ENCODE data around the gene ARL11.

ARL11 gene

DNA sequence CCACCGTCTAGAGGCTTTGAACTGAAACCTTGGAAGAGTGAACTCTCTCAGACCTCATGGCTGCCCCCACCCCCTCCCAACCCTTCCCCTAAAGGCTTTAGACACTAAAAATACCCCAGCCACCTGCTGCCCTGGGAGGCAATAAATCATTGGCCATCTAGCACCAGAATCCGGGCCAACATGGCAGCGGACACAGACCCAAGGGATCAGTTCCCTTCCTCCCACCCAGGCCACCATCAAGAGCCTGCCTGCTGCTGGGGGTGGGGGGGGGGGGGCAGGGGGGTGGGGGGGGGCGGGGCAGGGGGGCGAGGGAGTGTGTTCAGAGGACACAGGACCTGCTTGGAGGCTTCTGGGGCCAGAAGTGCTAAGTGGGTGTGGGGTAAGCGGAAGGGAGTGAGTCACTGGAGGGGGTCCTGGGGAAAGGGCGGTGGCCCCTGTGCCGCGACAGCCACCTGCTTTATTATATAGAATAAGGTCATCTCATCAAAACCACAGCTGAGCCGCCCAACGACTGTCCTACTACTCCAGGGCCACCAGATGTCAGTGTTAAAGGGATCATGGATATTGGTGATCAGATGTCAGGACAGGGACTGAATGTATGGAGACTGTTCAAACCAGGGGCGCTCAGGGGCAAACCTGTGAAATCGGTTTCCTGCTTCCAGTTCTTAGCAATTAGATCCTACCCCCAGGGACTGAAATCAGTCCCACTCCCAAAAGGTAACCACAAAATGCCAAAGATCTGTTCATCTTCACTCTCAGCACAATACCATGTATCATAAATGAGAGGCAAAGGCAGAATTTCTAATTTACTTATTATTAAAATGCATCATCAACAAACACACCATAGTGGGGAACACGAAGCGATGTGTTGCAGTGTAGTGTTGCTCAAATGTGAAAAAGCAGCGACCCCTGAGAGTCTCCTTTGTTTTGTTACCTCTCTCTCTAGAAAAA is 24.3 kb downstream of the ARL11 start:
- no peaks in the 10 kb centered on the region for H3K36me3 ChIP-seq (ENCODE audit: control insufficient read depth in 1 of 2, insufficient read depth in 2 of 2, low read length in 2 of 2)

DNA sequence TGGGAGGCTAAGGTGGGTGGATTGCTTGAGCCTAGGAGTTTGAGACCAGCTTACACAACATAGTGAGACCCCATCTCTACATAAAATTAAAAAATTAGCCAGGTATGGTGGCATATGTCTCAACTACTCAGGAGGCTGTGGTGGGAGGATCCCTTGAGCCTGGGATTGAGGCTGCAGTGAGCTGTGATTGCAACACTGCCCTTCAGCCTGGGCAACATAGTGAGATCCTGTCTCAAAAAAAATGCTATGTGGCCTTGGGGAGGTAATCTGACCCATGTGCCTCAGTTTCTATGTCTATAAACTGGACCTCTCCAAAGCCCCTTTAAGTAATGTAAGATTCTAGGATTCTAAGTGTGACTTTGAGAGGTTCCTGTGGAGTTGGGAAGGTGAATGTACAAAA is 25.2 kb downstream of the ARL11 start:
- no peaks in the 10 kb centered on the region for H3K36me3 ChIP-seq (ENCODE audit: control insufficient read depth in 1 of 2, insufficient read depth in 2 of 2, low read length in 2 of 2)
- no peak overlapping the region for H3K27ac ChIP-seq (ENCODE audit: low read length)
- H3K9me3 ChIP-seq (ENCODE audit: control insufficient read depth in 1 of 2, low read length in 2 of 2) = no peaks in the 10 kb centered on the region
- no peaks in the 10 kb centered on the region for H3K27me3 ChIP-seq (ENCODE audit: low read depth, low read length)
- H3K4me1 ChIP-seq (ENCODE audit: control insufficient read depth in 1 of 2, insufficient read depth in 2 of 2, low read length in 2 of 2) = peaks cover 0 to 6% of the 10 kb centered on the region in 2 donors
- no peak overlapping the region for H3K4me3 ChIP-seq (ENCODE audit: low read depth in 1 of 2, low read length in 2 of 2)

More for the DNA sequence above, 24.3 kb downstream of the ARL11 start:
- Histone ChIP-seq H3K4me1 (ENCODE audit: control insufficient read depth in 1 of 2, insufficient read depth in 2 of 2, low read length in 2 of 2) (peaks cover 0 to 6% of the 10 kb centered on the region in 2 donors), H3K27me3 (ENCODE audit: low read depth, low read length) (no peaks in the 10 kb centered on the region), H3K27ac (ENCODE audit: low read length) (no peak overlapping the region), H3K9me3 (ENCODE audit: control insufficient read depth in 1 of 2, low read length in 2 of 2) (no peaks in the 10 kb centered on the region), H3K4me3 (ENCODE audit: low read depth in 1 of 2, low read length in 2 of 2) (no peak overlapping the region)

DNA sequence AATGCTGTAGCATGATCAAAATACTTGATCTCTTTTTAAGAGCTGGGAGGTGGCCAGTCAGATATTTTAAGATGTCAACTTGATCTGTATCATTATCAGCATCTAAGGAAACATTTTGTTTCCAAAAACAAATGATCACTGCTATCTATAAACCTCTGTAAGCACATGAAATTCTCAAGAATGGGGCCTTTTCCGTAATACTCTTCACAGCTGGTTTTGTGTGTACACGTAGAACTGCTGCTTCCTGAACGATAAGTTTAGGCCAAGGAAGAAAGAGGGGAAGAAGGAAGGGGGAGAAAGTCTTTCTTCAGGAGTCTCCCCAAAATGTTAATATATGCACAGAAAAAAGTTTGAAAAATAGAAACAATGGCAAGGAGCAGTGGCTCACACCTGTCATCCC is 25.7 kb downstream of the ARL11 start:
- Histone ChIP-seq H3K27ac (ENCODE audit: low read length) (no peak overlapping the region), H3K27me3 (ENCODE audit: low read depth, low read length) (no peaks in the 10 kb centered on the region), H3K4me1 (ENCODE audit: control insufficient read depth in 1 of 2, insufficient read depth in 2 of 2, low read length in 2 of 2) (peaks cover 0 to 6% of the 10 kb centered on the region in 2 donors), H3K4me3 (ENCODE audit: low read depth in 1 of 2, low read length in 2 of 2) (no peak overlapping the region), H3K36me3 (ENCODE audit: control insufficient read depth in 1 of 2, insufficient read depth in 2 of 2, low read length in 2 of 2) (no peaks in the 10 kb centered on the region), H3K9me3 (ENCODE audit: control insufficient read depth in 1 of 2, low read length in 2 of 2) (no peaks in the 10 kb centered on the region)

DNA sequence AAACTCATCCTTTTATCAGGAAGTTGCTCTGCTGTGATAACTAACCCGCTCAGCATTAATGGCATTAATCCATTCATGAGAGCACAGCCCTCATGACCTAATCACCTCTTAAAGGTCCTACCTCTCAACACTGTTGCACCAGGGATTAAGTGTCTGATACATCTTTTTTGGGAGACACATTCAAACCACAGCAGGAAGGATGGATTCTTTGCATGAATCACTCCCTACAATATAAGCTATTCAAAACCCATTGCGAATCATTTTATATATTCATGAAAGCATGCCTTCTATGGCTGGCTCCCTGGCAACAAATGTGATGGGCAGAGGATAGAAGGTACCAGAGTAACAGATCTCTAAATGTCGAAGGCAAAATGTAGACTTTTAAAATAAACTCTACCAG is 27.6 kb downstream of the ARL11 start:
- Histone ChIP-seq H3K4me1 (ENCODE audit: control insufficient read depth in 1 of 2, insufficient read depth in 2 of 2, low read length in 2 of 2) (no peaks in the 10 kb centered on the region), H3K36me3 (ENCODE audit: control insufficient read depth in 1 of 2, insufficient read depth in 2 of 2, low read length in 2 of 2) (peaks cover 0 to 5% of the 10 kb centered on the region in 2 donors), H3K27me3 (ENCODE audit: low read depth, low read length) (no peaks in the 10 kb centered on the region), H3K4me3 (ENCODE audit: low read depth in 1 of 2, low read length in 2 of 2) (no peak overlapping the region), H3K9me3 (ENCODE audit: control insufficient read depth in 1 of 2, low read length in 2 of 2) (no peaks in the 10 kb centered on the region), H3K27ac (ENCODE audit: low read length) (no peak overlapping the region)

DNA sequence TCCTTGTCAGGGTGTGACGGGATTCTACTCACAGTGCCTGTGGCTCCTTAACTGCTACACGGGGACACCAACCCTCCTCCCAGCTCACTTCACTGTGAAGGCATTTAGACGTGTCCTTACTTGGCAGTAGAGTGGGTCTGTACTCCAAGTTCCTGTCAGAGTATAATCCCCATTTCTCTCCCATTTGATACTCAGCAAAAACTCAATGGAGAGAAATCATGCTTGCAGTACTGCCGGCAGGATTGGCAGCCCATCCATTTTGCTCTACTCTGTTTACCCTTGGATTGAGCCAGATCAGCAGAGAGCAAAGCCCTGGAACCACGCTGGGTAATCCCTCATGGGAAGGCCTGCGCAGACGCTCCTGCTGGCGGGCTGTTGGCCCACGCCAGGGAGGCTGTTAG is 28.9 kb downstream of the ARL11 start:
- H3K36me3 ChIP-seq (ENCODE audit: control insufficient read depth in 1 of 2, insufficient read depth in 2 of 2, low read length in 2 of 2) = peaks cover 9 to 11% of the 10 kb centered on the region in 2 donors
- H3K27ac ChIP-seq (ENCODE audit: low read length) = no peak overlapping the region
- H3K27me3 ChIP-seq (ENCODE audit: low read depth, low read length) = no peaks in the 10 kb centered on the region
- no peak overlapping the region for H3K4me3 ChIP-seq (ENCODE audit: low read depth in 1 of 2, low read length in 2 of 2)
- H3K4me1 ChIP-seq (ENCODE audit: control insufficient read depth in 1 of 2, insufficient read depth in 2 of 2, low read length in 2 of 2) = no peaks in the 10 kb centered on the region
- H3K9me3 ChIP-seq (ENCODE audit: control insufficient read depth in 1 of 2, low read length in 2 of 2) = no peaks in the 10 kb centered on the region

DNA sequence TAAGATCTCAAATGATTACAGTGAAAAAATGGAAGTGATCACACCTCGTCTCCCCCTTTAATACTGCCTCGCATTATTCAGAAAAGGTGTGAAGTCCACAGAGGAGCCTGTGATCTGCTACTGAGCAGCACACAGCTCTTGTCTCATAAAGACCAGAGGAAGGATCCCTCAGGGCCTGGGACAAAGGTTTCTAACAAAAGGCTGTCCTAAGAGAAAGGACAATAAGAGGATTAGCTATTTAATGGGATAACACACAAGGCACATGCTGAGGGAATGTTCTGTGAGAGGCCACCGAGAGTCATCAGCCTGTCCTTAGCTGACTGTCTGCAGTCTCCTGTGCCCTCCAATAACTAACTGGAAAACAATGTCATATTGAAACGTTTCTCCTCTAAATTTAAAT is 36.3 kb downstream of the ARL11 start:
- H3K9me3 ChIP-seq (ENCODE audit: control insufficient read depth in 1 of 2, low read length in 2 of 2) = no peaks in the 10 kb centered on the region
- H3K4me3 ChIP-seq (ENCODE audit: low read depth in 1 of 2, low read length in 2 of 2) = no peak overlapping the region
- no peaks in the 10 kb centered on the region for H3K4me1 ChIP-seq (ENCODE audit: control insufficient read depth in 1 of 2, insufficient read depth in 2 of 2, low read length in 2 of 2)
- peaks cover 13 to 44% of the 10 kb centered on the region in 2 donors for H3K36me3 ChIP-seq (ENCODE audit: control insufficient read depth in 1 of 2, insufficient read depth in 2 of 2, low read length in 2 of 2)
- no peak overlapping the region for H3K27ac ChIP-seq (ENCODE audit: low read length)
- no peaks in the 10 kb centered on the region for H3K27me3 ChIP-seq (ENCODE audit: low read depth, low read length)

DNA sequence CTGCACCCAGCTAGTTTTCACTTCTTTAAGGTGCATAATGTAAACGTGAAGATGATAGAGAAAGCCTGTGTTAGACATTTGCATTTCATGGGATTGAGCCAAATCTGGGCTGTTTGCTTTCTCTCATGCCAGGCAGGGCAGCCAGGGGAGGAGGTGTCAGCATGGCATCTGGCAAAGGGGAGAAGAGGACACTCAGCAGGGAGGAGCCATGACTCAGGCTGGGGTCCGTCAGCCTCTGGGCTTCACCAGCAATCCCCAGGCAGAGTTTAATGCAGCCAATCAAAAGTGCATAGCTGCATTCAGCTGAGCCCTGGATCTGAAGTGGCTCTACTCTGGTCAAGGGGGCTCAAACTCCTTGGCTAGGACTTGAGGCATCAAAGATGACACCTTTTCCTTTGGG is 39.5 kb downstream of the ARL11 start:
- H3K36me3 ChIP-seq (ENCODE audit: control insufficient read depth in 1 of 2, insufficient read depth in 2 of 2, low read length in 2 of 2) = peaks cover 5 to 30% of the 10 kb centered on the region in 2 donors
- no peak overlapping the region for H3K27ac ChIP-seq (ENCODE audit: low read length)

DNA sequence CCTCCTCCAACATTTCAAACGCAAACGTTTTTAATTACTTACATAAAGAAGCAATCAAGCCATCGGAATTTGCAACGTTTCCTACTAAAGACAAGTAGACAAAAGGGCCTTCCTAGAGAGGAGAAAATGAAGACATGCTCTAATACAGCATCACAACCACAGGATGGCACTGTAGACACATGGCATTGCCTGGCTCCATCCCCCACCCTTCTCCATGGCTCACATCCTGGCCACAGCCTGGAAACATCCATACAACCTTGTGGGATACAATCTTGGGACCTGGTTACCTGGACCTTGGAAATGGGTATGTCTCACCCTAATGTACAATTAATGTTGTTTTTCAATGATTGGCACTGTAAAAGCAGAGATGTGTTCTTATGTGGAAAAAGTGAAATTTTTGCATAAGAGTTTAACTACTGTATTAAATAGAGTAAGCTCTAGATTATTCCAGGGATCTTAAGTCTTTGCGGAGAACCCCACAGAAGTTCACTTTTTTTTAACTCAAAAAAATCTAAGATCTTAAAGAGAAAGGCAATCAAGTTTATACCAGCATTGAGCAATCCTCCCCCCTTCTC is 41.5 kb downstream of the ARL11 start:
- Histone ChIP-seq H3K36me3 (ENCODE audit: control insufficient read depth in 1 of 2, insufficient read depth in 2 of 2, low read length in 2 of 2) (peaks cover 5 to 26% of the 10 kb centered on the region in 2 donors), H3K4me1 (ENCODE audit: control insufficient read depth in 1 of 2, insufficient read depth in 2 of 2, low read length in 2 of 2) (no peaks in the 10 kb centered on the region), H3K4me3 (ENCODE audit: low read depth in 1 of 2, low read length in 2 of 2) (no peak overlapping the region), H3K27me3 (ENCODE audit: low read depth, low read length) (no peaks in the 10 kb centered on the region), H3K27ac (ENCODE audit: low read length) (no peak overlapping the region), H3K9me3 (ENCODE audit: control insufficient read depth in 1 of 2, low read length in 2 of 2) (no peaks in the 10 kb centered on the region)

More for the DNA sequence above, 39.5 kb downstream of the ARL11 start:
- H3K27me3 ChIP-seq (ENCODE audit: low read depth, low read length) = no peaks in the 10 kb centered on the region
- H3K4me3 ChIP-seq (ENCODE audit: low read depth in 1 of 2, low read length in 2 of 2) = no peak overlapping the region
- no peaks in the 10 kb centered on the region for H3K4me1 ChIP-seq (ENCODE audit: control insufficient read depth in 1 of 2, insufficient read depth in 2 of 2, low read length in 2 of 2)
- no peaks in the 10 kb centered on the region for H3K9me3 ChIP-seq (ENCODE audit: control insufficient read depth in 1 of 2, low read length in 2 of 2)

DNA sequence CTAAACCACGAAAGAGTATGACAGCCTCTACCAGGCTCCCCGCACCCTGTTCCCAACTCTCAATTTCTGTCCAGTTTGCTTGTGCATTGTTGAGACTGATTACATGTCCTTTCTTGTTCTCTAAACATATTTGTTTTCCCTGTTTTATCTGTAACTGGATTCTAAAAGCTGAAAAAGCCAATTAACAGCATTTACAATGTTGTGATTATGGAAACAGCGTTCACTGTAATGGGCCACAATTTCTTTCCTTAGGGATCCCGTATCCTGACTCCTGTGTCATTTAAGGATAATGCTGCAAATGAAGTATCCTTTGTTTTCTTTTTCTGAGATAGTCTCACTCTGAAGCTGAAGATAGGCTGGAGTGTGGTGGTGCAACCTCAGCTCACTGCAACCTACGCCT is 42.5 kb downstream of the ARL11 start:
- H3K27ac ChIP-seq (ENCODE audit: low read length) = no peak overlapping the region
- no peaks in the 10 kb centered on the region for H3K27me3 ChIP-seq (ENCODE audit: low read depth, low read length)
- H3K9me3 ChIP-seq (ENCODE audit: control insufficient read depth in 1 of 2, low read length in 2 of 2) = no peaks in the 10 kb centered on the region
- H3K4me3 ChIP-seq (ENCODE audit: low read depth in 1 of 2, low read length in 2 of 2) = no peak overlapping the region
- H3K36me3 ChIP-seq (ENCODE audit: control insufficient read depth in 1 of 2, insufficient read depth in 2 of 2, low read length in 2 of 2) = peaks cover 5 to 21% of the 10 kb centered on the region in 2 donors
- H3K4me1 ChIP-seq (ENCODE audit: control insufficient read depth in 1 of 2, insufficient read depth in 2 of 2, low read length in 2 of 2) = no peaks in the 10 kb centered on the region

DNA sequence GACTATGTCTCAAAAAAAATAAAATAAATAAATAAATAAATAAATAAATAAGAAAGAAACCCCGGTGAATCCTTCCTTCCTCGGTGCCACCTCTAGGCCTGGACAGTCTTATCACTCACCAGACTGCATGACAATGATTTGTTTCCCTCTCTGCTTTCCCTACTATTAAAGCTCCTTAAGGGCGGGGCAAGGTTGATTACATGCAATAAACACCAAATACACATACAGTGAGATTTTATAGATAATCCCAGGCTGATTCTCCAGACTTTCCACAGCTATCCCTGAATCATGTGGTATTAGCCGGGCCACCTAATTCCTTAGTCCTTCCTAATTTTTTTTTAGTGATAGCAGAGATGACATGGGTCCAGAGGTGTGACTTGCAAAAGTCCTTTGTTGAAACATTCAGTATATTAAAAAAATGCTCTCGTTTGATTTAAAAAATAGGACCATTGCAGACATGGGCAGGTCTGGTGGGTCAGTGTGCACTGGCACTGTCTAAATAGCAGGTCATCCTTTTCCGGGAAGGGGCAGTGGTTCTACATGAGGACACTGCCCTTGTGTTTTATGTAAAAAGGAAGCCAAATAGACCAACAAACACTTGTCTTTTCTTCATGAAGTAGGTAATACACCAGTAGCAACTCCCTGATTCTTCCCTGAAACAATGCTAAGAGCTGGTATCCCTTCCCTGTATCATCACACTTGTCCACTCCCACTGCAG is 48.4 kb downstream of the ARL11 start:
- H3K4me3 ChIP-seq (ENCODE audit: low read depth in 1 of 2, low read length in 2 of 2) = no peak overlapping the region
- H3K9me3 ChIP-seq (ENCODE audit: control insufficient read depth in 1 of 2, low read length in 2 of 2) = no peaks in the 10 kb centered on the region
- H3K36me3 ChIP-seq (ENCODE audit: control insufficient read depth in 1 of 2, insufficient read depth in 2 of 2, low read length in 2 of 2) = no peaks in the 10 kb centered on the region
- no peaks in the 10 kb centered on the region for H3K4me1 ChIP-seq (ENCODE audit: control insufficient read depth in 1 of 2, insufficient read depth in 2 of 2, low read length in 2 of 2)
- H3K27ac ChIP-seq (ENCODE audit: low read length) = no peak overlapping the region
- H3K27me3 ChIP-seq (ENCODE audit: low read depth, low read length) = no peaks in the 10 kb centered on the region

DNA sequence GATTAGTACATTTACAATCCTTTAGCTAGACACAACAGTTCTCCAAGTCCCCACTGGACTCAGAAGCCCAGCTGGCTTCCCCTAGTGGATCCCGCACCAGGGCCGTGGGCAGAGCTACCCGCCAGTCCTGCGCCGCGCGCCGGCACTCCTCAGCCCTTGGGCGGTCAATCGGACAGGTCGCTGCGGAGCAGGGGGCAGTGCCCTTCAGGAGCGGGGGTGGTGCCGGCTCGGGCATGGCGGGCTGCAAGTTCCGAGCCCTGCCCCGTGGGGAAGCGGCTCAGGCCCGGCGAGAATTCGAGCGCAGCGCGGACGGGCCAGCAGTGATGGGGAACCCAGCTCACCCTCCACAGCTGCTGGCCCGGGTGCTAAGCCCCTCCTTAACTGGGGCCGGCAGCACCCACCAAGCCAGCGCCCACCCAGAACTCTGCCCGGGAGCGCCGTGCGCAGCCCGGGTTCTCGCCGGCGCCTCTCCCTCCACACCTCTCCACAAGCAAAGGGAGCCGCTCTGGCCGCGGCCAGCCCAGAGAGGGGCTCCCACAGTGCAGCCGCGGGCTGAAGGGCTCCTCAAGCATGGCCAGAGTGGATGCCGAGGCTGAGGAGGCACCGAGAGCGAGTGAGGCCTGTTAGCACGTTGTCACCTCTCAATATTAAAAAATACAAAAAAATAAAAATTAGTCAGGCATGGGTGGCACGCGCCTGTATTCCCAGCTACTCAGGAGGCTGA is 50.0 kb downstream of the ARL11 start:
- Histone ChIP-seq H3K27ac (ENCODE audit: low read length) (no peak overlapping the region), H3K27me3 (ENCODE audit: low read depth, low read length) (no peaks in the 10 kb centered on the region), H3K4me3 (ENCODE audit: low read depth in 1 of 2, low read length in 2 of 2) (no peak overlapping the region)

More for the DNA sequence above, 50.0 kb downstream of the ARL11 start:
- Histone ChIP-seq H3K4me1 (ENCODE audit: control insufficient read depth in 1 of 2, insufficient read depth in 2 of 2, low read length in 2 of 2) (no peaks in the 10 kb centered on the region), H3K36me3 (ENCODE audit: control insufficient read depth in 1 of 2, insufficient read depth in 2 of 2, low read length in 2 of 2) (no peaks in the 10 kb centered on the region), H3K9me3 (ENCODE audit: control insufficient read depth in 1 of 2, low read length in 2 of 2) (no peaks in the 10 kb centered on the region)
